PFSK-1 (cell line): ENCODE data around the gene BZW1.

Source experiments
- FOXP2 ChIP-seq: optimal IDR thresholded peaks from 2 replicates; pipeline ENCODE3; 2011; ENCODE audit warnings: borderline replicate concordance, control low read depth, inconsistent platforms; ENCODE audit not compliant: insufficient read depth; ENCODE audit errors: extremely low read length, extremely low read depth
- POLR2AphosphoS5 ChIP-seq: IDR thresholded peaks from 2 replicates; pipeline ENCODE4 v1.6.1; 2012; ENCODE audit warnings: low read depth, mild to moderate bottlenecking, control low read depth, low read length, moderate library complexity
- REST ChIP-seq, 2 experiments: IDR thresholded peaks; 2 replicates each; pipeline versions ENCODE4 v1.6.1 to v1.8.0; 2011 to 2012; ENCODE audit warnings: low read depth in 2 of 2, low read length in 2 of 2, control low read depth in 1 of 2, inconsistent platforms in 1 of 2, mild to moderate bottlenecking in 1 of 2, moderate library complexity in 1 of 2; ENCODE audit not compliant: insufficient read depth in 1 of 2
- SIN3A ChIP-seq: IDR thresholded peaks from 2 replicates; pipeline ENCODE4 v1.6.1; 2012; ENCODE audit warnings: mild to moderate bottlenecking, low read length, moderate library complexity, borderline replicate concordance; ENCODE audit not compliant: insufficient read depth
- TAF1 ChIP-seq: IDR thresholded peaks from 2 replicates; pipeline ENCODE4 v1.6.1; 2012; ENCODE audit warnings: low read length, control low read depth, borderline replicate concordance; ENCODE audit not compliant: insufficient read depth

Gene BZW1

DNA sequence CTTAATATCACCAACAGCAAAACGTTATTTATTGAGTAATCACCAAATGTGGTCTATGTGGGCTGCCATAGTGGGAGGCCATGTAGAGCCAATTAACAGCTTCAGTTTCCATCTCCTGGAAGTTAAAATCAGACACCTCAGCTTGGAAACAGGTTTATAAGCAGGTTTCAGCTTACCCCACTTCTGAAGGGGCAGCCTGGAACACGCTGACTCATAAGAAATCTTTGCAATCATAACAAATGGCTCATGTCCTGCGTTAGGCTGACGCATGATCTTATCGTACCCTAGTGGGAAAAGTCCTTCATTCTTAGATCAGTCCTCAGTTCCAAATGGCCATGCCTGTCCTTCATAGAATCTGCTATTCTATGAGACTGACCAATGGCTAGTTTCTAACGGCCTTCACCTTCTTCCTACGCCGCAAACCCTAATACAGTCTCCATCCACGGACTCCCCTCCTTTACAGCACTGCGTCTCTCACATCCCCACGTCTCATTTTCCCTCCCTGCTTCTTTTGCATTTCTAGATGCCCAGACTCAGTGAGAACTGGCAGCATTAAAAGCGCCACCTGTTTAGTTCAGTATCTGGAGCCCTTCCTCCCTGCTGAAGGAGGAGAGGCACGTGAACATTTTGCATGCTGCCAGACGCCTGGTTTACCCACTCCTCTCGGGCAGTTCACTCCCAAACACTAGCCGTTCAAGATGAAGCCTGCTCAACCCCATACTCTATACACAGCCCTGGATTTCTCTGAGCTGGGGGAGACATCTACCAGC lies 24.2 kb upstream of the BZW1 start:
- peak; percentile 47; the same call in 1 of the 2 replicates for TF ChIP-seq TAF1
- no peak for TF ChIP-seq REST (IDR thresholded peaks at IDR 0.05; ENCODE audit: insufficient read depth in 1 of 2, low read depth in 2 of 2, low read length in 2 of 2)
- TF ChIP-seq SIN3A, result peak; percentile 77; the same call in 1 of the 2 replicates

- TF ChIP-seq TAF1, result no peak
- no peak for TF ChIP-seq REST (IDR thresholded peaks at IDR 0.05; ENCODE audit: insufficient read depth in 1 of 2, low read depth in 2 of 2, low read length in 2 of 2)
- TF ChIP-seq FOXP2, result no peak
- TF ChIP-seq SIN3A, result no peak
- TF ChIP-seq POLR2AphosphoS5, result no peak
Observed at GRCh38 chr2:200788121-200788718, 23.5 kb upstream of the BZW1 start.

GRCh38 chr2:200790185-200790584 lies 21.5 kb upstream of the BZW1 start:
- TF ChIP-seq REST (IDR thresholded peaks at IDR 0.05; ENCODE audit: insufficient read depth in 1 of 2, low read depth in 2 of 2, low read length in 2 of 2) (no peak), POLR2AphosphoS5 (no peak), FOXP2 (no peak), TAF1 (no peak), SIN3A (no peak)

DNA sequence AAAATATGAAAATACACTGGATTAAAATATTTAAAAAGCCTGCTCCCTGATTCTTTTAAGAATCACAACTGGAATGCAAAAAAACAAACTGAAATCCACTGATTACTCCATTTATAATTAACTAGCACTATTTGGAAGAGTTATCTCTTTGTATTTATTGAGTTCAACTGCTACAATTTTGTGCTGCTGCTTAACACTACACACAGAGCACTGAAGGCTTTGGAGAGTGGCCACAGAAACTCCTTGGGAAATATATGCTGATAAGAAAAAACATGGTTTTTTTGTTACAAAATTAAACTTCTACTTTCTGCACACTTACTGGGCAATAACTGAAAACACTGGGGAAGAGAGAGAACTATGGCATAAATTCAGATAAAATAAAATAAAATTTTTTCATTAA lies 19.8 kb upstream of the BZW1 start:
- TF ChIP-seq SIN3A, result no peak
- no peak for TF ChIP-seq REST (IDR thresholded peaks at IDR 0.05; ENCODE audit: insufficient read depth in 1 of 2, low read depth in 2 of 2, low read length in 2 of 2)
- no peak for TF ChIP-seq POLR2AphosphoS5
- TF ChIP-seq TAF1, result no peak
- no peak for TF ChIP-seq FOXP2
